GM18861 (cell line): ENCODE results near the gene DRAM1.

Experiments
- ATAC-seq: cut with Tn5 transposase; IDR thresholded peaks from one replicate; pipeline ENCODE4 v1.9.1; 2021; ENCODE audit not compliant: unreplicated experiment

The DRAM1 gene

GRCh38 chr12:101939856-101940265 is 62.5 kb downstream of the DRAM1 start:
- no peak for ATAC-seq

GRCh38 chr12:101940400-101940950 is 63.1 kb downstream of the DRAM1 start:
- ATAC-seq, result no peak

- ATAC-seq, result peak; percentile 81
Observed at GRCh38 chr12:101941306-101942249, 64.2 kb downstream of the DRAM1 start.

GRCh38 chr12:101942250-101942605 is 64.8 kb downstream of the DRAM1 start:
- no peak for ATAC-seq

GRCh38 chr12:101945369-101946232 is 68.2 kb downstream of the DRAM1 start:
- ATAC-seq, result no peak

- no peak for ATAC-seq
Observed at GRCh38 chr12:101946233-101946611, 68.8 kb downstream of the DRAM1 start.

- ATAC-seq, result no peak
Observed at GRCh38 chr12:101947316-101947715, 69.9 kb downstream of the DRAM1 start.

GRCh38 chr12:101948365-101948764 is 71.0 kb downstream of the DRAM1 start:
- ATAC-seq, result no peak

- peak; percentile 51 for ATAC-seq
Observed at GRCh38 chr12:101951002-101951670, 73.8 kb downstream of the DRAM1 start.

GRCh38 chr12:101954113-101954512 is 76.7 kb downstream of the DRAM1 start:
- no peak for ATAC-seq

- no peak for ATAC-seq
Observed at GRCh38 chr12:101954676-101955075, 77.3 kb downstream of the DRAM1 start.

- no peak for ATAC-seq
Observed at GRCh38 chr12:101957252-101957959, 80.0 kb downstream of the DRAM1 start.

GRCh38 chr12:101959607-101960006 is 82.2 kb downstream of the DRAM1 start:
- ATAC-seq, result no peak

GRCh38 chr12:101962486-101962885 is 85.1 kb downstream of the DRAM1 start:
- no peak for ATAC-seq

GRCh38 chr12:101963697-101964096 is 86.3 kb downstream of the DRAM1 start:
- no peak for ATAC-seq

GRCh38 chr12:101966496-101966895 is 89.1 kb downstream of the DRAM1 start:
- ATAC-seq, result no peak

GRCh38 chr12:101967506-101967905 is 90.1 kb downstream of the DRAM1 start:
- ATAC-seq, result no peak

GRCh38 chr12:101968770-101969169 is 91.4 kb downstream of the DRAM1 start:
- no peak for ATAC-seq
